ENCODE data around the gene STIP1.

GRCh38 chr11:64146036-64146955, 39.7 kb upstream of the STIP1 start:
- TF ChIP-seq POLR2A (IDR thresholded peaks at IDR 0.05; ENCODE audit: low read length) (no peak), GATA1 (IDR thresholded peaks at IDR 0.05; ENCODE audit: low read depth, low read length) (no peak)

All from erythroblast (primary cell).